NCI-H2107 treated with DMSO at 0.1 percent for 48 hours (cell line): ENCODE measurements around the gene SYP.

ENCODE experiments used
- DNase-seq: peaks from one replicate; lab custom pipeline; 2025; ENCODE audit not compliant: unreplicated experiment; lab: John Stamatoyannopoulos, UW

SYP gene

GRCh38 chrX:49221868-49222267 lies 21.9 kb upstream of the SYP start:
- DNase-seq = no peak

GRCh38 chrX:49220100-49220499 lies 20.1 kb upstream of the SYP start:
- DNase-seq = no peak

- DNase-seq = no peak
These were observed 15.1 kb upstream of the SYP start for GRCh38 chrX:49214996-49215526.

- DNase-seq = no peak
These were observed 14.4 kb upstream of the SYP start for GRCh38 chrX:49214416-49214815.

GRCh38 chrX:49212861-49213260 lies 12.9 kb upstream of the SYP start:
- no peak for DNase-seq

- DNase-seq = no peak
These were observed 12.2 kb upstream of the SYP start for GRCh38 chrX:49212209-49212608.

- no peak for DNase-seq
These were observed 11.1 kb upstream of the SYP start for GRCh38 chrX:49211074-49211473.

- no peak for DNase-seq
These were observed 10.4 kb upstream of the SYP start for GRCh38 chrX:49210406-49210805.

- no peak for DNase-seq
These were observed 9.7 kb upstream of the SYP start for GRCh38 chrX:49209434-49210251.

- DNase-seq = no peak
These were observed 8.4 kb upstream of the SYP start for GRCh38 chrX:49208399-49208798.

GRCh38 chrX:49206543-49206942 lies 6.5 kb upstream of the SYP start:
- DNase-seq = no peak

GRCh38 chrX:49205443-49205842 lies 5.5 kb upstream of the SYP start:
- no peak for DNase-seq

- DNase-seq = no peak
These were observed 4.7 kb upstream of the SYP start for GRCh38 chrX:49204709-49205108.

GRCh38 chrX:49204017-49204416 lies 4.0 kb upstream of the SYP start:
- no peak for DNase-seq

- DNase-seq = no peak
These were observed 3.5 kb upstream of the SYP start for GRCh38 chrX:49203536-49203935.

- no peak for DNase-seq
These were observed 2.0 kb upstream of the SYP start for GRCh38 chrX:49202022-49202421.

- DNase-seq = no peak
These were observed 738 bp downstream of the SYP start for GRCh38 chrX:49199315-49199595.

GRCh38 chrX:49198540-49199314 lies 1.3 kb downstream of the SYP start:
- no peak for DNase-seq

- no peak for DNase-seq
These were observed 2.4 kb downstream of the SYP start for GRCh38 chrX:49197543-49198087.

GRCh38 chrX:49193542-49193964 lies 6.4 kb downstream of the SYP start:
- DNase-seq = no peak

- DNase-seq = peak; percentile 38
These were observed 7.2 kb downstream of the SYP start for GRCh38 chrX:49192722-49193328.

GRCh38 chrX:49191574-49192011 lies 8.4 kb downstream of the SYP start:
- DNase-seq = no peak
